ENCODE results near the gene CLDN24.
A peak's percentile ranks its signal among the peaks of the same experiment; 100 is the strongest.

CLDN24 gene

DNA sequence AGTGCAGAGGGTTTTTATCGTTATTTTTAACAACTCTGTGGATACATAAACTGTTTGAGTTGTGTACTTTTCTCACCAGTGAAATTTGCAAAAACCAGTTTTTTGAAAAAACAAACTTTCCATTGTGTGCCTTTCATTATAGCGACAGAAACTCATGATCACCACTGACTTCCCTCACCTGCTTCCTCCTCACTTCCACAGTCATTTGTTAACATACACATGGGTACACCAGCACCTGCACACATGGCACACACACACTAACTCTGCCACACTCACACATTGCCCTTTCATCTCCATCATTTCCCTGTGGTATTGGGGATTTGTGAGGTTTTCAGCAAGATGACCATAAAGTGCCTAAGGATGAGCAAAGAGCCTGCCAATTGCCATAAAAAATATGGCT is 22.8 kb downstream of the CLDN24 start:
- Histone ChIP-seq H3K4me3 (ENCODE audit: low read depth, low read length) (no peak overlapping the region), H3K36me3 (replicated peaks) (peaks cover 2% of the 10 kb centered on the region), H3K27me3 (replicated peaks) (no peaks in the 10 kb centered on the region), H3K27ac (no peak overlapping the region)
- TF ChIP-seq, protein P1, sequence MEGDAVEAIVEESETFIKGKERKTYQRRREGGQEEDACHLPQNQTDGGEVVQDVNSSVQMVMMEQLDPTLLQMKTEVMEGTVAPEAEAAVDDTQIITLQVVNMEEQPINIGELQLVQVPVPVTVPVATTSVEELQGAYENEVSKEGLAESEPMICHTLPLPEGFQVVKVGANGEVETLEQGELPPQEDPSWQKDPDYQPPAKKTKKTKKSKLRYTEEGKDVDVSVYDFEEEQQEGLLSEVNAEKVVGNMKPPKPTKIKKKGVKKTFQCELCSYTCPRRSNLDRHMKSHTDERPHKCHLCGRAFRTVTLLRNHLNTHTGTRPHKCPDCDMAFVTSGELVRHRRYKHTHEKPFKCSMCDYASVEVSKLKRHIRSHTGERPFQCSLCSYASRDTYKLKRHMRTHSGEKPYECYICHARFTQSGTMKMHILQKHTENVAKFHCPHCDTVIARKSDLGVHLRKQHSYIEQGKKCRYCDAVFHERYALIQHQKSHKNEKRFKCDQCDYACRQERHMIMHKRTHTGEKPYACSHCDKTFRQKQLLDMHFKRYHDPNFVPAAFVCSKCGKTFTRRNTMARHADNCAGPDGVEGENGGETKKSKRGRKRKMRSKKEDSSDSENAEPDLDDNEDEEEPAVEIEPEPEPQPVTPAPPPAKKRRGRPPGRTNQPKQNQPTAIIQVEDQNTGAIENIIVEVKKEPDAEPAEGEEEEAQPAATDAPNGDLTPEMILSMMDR (IDR thresholded peaks at IDR 0.05; ENCODE audit: low read depth, low read length, missing control alignments) = no peak
- in situ Hi-C loops (cut with HindIII; ENCODE audit: low pct_ligation_motif_present, low sequenced_read_pairs) = no loop called here
- no peak for DNase-seq

DNA sequence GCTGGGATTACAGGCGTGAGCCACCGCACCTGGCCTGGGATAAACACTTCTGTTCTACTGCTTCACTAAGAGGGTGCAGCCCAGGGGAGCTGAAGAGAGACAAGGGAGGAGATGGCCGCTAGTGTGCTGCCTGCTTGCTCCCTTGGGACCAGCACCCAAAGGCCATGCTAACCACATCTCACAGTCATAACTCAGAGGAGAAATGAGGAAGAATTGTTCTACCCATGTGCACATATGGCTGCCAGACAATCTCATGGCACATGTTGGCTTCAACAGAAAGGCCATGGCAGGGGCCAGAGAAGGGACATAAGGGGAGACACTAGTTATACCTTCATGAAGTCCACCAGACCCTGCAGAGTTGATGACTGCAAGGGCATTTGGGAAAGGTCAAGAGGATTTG is 24.6 kb downstream of the CLDN24 start:
- TF ChIP-seq, protein P1 (IDR thresholded peaks at IDR 0.05; ENCODE audit: low read depth, low read length, missing control alignments) = no peak
- in situ Hi-C loops (cut with HindIII; ENCODE audit: low pct_ligation_motif_present, low sequenced_read_pairs) = no loop called here
- Histone ChIP-seq H3K27me3 (replicated peaks) (no peaks in the 10 kb centered on the region), H3K27ac (no peak overlapping the region), H3K4me3 (ENCODE audit: low read depth, low read length) (no peak overlapping the region), H3K36me3 (replicated peaks) (peaks cover 5% of the 10 kb centered on the region)
- DNase-seq = no peak

DNA sequence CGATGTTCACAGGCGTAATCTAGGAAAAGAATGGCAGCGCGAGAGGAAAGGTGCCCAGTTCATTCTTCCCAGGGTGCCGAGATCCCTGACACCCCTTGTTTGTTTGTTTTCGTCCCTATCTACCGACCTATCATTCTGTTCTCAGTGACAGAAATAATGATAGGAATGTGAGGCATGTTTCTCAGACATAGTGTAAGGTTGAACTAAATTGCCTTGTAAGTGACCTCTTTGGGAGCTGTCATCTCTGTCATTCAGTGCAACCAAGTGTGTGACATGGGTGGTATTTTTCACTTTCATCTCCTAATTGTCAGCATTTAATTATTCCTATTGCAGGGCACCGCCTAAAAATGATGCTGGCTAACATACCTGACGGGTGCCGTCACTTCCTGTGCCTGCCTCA is 26.5 kb downstream of the CLDN24 start:
- in situ Hi-C loops (cut with HindIII; ENCODE audit: low pct_ligation_motif_present, low sequenced_read_pairs) = no loop called here

DNA sequence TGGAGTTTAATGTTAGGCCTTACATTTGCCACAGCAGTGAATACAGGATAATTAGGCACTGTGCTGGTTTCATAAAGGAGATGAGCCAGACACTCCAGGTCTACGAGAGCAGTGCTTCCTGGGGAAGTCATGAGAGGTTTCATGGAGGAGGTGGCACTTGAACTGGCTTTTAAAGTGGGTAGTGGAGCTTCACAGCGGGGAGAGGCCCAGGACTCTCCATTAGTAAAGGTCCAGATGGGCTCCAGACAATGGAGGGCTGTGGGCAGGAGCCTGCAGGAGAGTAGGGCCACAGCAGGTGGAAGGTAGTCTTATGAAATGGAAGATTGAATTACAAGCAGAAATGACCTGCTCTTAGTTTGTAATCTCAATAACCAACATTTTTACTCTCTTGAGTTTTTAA is 31.2 kb downstream of the CLDN24 start:
- no peak overlapping the region for H3K27ac ChIP-seq
- in situ Hi-C loops (cut with HindIII; ENCODE audit: low pct_ligation_motif_present, low sequenced_read_pairs) = no loop called here
- TF ChIP-seq, protein P1 (IDR thresholded peaks at IDR 0.05; ENCODE audit: low read depth, low read length, missing control alignments) = no peak
- no peak for DNase-seq
- H3K36me3 ChIP-seq (replicated peaks) = peaks cover 24% of the 10 kb centered on the region
- no peak overlapping the region for H3K4me3 ChIP-seq (ENCODE audit: low read depth, low read length)
- H3K27me3 ChIP-seq (replicated peaks) = no peaks in the 10 kb centered on the region

More for the DNA sequence above, 26.5 kb downstream of the CLDN24 start:
- Histone ChIP-seq H3K27me3 (replicated peaks) (no peaks in the 10 kb centered on the region), H3K27ac (no peak overlapping the region), H3K36me3 (replicated peaks) (peaks cover 5% of the 10 kb centered on the region), H3K4me3 (ENCODE audit: low read depth, low read length) (no peak overlapping the region)
- DNase-seq = no peak
- TF ChIP-seq, protein P1 (IDR thresholded peaks at IDR 0.05; ENCODE audit: low read depth, low read length, missing control alignments) = no peak

DNA sequence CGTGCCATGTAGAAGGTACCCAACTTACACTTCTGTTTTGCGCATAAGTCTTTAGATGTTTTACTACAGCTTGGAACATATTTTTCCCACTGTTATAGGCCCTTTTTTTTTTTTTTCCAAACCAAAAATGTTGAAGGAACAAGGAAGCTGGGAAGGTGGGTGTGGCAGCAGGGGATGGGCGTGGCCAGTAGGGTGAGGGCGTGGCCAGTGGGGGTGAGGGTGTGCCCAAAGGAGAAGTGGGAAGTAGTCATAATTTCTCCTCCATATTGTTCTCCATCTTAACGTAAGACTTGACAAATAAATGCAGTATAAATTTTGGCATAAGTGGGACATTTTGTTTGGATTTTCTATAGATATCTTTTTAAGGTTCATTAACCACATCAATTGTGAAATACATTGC is 32.5 kb downstream of the CLDN24 start:
- H3K27ac ChIP-seq = no peak overlapping the region
- DNase-seq = no peak
- no peak overlapping the region for H3K4me3 ChIP-seq (ENCODE audit: low read depth, low read length)
- TF ChIP-seq, protein P1 (IDR thresholded peaks at IDR 0.05; ENCODE audit: low read depth, low read length, missing control alignments) = no peak
- no peaks in the 10 kb centered on the region for H3K27me3 ChIP-seq (replicated peaks)
- peaks cover 27% of the 10 kb centered on the region for H3K36me3 ChIP-seq (replicated peaks)
- in situ Hi-C loops (cut with HindIII; ENCODE audit: low pct_ligation_motif_present, low sequenced_read_pairs) = no loop called here

DNA sequence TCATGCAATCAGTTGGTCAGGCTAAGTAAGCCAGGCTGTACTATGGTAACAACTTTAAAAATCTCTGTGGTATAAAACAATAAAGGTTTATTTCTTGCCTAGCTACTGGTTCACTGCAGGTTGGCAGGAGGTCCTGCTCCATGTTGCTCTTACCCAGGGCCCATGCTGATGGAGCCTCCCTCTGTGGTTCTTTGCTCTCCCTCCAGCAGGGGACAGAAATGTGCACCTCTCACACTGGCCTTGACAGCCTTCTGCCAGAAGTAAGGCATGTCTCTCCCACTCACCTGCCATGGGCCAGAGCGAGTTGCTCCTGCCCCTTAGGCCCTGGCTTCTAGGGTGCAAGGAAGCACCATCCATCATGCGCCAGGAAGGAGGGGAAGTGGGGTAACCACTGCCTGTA is 33.3 kb downstream of the CLDN24 start:
- DNase-seq = no peak
- no peaks in the 10 kb centered on the region for H3K27me3 ChIP-seq (replicated peaks)
- H3K27ac ChIP-seq = no peak overlapping the region
- H3K4me3 ChIP-seq (ENCODE audit: low read depth, low read length) = no peak overlapping the region
- peaks cover 29% of the 10 kb centered on the region for H3K36me3 ChIP-seq (replicated peaks)
- TF ChIP-seq, protein P1 (IDR thresholded peaks at IDR 0.05; ENCODE audit: low read depth, low read length, missing control alignments) = peak; percentile 26
- in situ Hi-C loops (cut with HindIII; ENCODE audit: low pct_ligation_motif_present, low sequenced_read_pairs) = no loop called here
